Mesodermal cell (in vitro differentiated cells): ENCODE data around the gene PBX1.

Source experiments
- H3K27ac ChIP-seq: 2 replicates; pipeline ENCODE4 v1.7.0; 2013; ENCODE audit warnings: mild to moderate bottlenecking, low read depth, low read length, moderate library complexity; ENCODE audit not compliant: severe bottlenecking
- H3K36me3 ChIP-seq: 2 replicates; pipeline ENCODE4 v1.7.1; 2013; ENCODE audit warnings: mild to moderate bottlenecking, low read length, moderate library complexity; ENCODE audit not compliant: control insufficient read depth, insufficient read depth
- H3K4me1 ChIP-seq: one replicate; pipeline ENCODE4 v1.7.1; 2013; ENCODE audit warnings: mild to moderate bottlenecking, low read length; ENCODE audit not compliant: insufficient read depth, control insufficient read depth, poor library complexity, severe bottlenecking
- H3K4me3 ChIP-seq: 2 replicates; pipeline ENCODE4 v1.7.0; 2013; ENCODE audit warnings: low read length, control low read depth, mild to moderate bottlenecking; ENCODE audit not compliant: insufficient read depth, poor library complexity, severe bottlenecking; ENCODE audit errors: extremely low read depth
- H3K9me3 ChIP-seq: 2 replicates; pipeline ENCODE4 v1.7.1; 2013; ENCODE audit warnings: mild to moderate bottlenecking, low read length, moderate library complexity; ENCODE audit not compliant: control insufficient read depth
- WGBS, 2 experiments: methylation state at CpG; one replicate each; pipeline ENCODE4 v1.1.5; 2013; ENCODE audit warnings: missing lambda C conversion rate in 2 of 2; ENCODE audit not compliant: insufficient coverage in 2 of 2; 5-methylcytosine and 5-hydroxymethylcytosine counted together

Gene PBX1

DNA sequence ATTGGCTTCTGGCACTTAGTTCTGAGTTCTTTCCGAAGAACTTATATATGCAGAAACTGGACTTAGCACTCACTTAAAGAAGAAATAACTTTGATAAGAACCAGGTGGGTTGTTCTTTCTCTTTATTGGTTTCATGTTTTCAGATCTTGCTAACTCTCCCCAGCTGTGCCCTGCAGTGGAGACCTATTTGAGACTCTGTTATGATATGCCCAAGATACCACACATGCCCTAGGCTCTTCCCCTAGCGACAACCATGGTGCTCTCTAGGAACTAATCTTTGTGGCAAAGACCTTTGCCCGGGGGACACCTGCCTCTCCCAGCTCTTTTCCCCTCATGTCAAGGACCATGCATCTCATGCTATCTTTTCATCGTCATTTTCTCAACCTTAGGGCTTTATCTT lies 128.8 kb downstream of the PBX1 start:
- WGBS, 2 experiments, result 84 to 91% methylated on average over 2 to 3 of the region's 4 CpGs
- H3K4me3 ChIP-seq, result no peak overlapping the region
- H3K4me1 ChIP-seq, result peaks cover 12% of the 10 kb centered on the region
- H3K36me3 ChIP-seq, result no peaks in the 10 kb centered on the region
- no peaks in the 10 kb centered on the region for H3K9me3 ChIP-seq
- no peak overlapping the region for H3K27ac ChIP-seq

DNA sequence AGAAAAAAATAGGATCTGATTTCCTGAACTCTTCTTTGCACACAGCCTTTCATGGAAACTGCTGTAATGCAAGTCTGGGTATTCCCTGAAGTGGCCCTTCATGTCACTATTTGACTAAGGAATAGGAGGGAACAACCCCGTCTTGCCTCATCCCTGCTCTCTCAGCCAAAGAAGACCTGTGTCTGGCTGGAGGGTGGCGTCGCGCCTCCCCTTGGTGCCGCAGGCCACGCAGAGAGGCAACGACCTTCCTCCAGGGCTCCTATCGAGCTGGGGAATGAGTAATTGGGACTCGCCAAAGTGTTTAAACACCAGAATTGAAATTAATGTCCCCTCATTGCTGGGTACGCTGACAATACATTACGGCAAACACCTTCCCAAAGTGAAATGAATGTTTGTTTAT lies 129.8 kb downstream of the PBX1 start:
- H3K36me3 ChIP-seq, result no peaks in the 10 kb centered on the region
- H3K4me3 ChIP-seq, result no peak overlapping the region
- H3K9me3 ChIP-seq, result no peaks in the 10 kb centered on the region
- no peak overlapping the region for H3K27ac ChIP-seq
- WGBS, 2 experiments, result 84 to 90% methylated on average over 5 to 9 of the region's 11 CpGs
- H3K4me1 ChIP-seq, result peaks cover 12% of the 10 kb centered on the region

DNA sequence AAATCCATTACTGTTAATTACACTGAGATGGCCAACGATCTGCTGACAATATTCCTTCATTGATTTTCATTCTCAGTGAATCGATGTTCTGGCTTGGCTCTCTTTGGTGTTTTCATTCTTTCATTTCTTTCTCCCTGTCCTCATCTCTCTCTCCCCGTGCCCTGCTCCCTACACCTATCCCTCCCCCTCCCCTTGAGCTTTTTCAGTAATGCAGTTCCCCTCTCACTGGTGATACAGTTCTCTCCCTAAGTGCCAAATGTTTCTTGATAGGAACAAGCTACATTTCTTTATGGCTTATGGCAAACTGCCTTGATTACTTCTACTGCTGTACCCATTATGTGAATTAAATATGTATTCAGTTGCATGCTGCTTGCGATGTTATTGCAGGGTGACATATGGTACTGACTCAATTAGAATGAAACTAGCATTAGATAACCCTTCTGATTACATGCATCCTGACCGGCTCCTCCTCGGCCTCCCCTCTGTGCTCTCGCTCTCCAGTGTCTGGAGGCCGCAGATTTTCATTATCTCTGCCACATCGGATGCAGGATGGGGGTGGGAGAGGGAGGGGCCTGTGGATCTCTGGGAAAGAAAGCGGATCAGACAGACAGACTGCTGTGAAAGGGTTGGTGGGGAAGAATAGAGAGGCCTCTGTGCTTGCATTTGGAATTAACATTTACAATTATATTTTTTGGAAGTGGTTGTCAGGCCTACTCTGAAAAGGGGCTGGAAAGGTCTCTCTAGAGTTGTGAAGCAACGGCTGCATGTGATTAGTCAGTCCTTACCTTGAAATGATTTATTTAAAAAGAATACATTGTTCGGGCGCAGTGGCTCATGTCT lies 130.9 kb downstream of the PBX1 start:
- H3K4me3 ChIP-seq, result no peak overlapping the region
- 63 to 67% methylated on average over 6 to 8 of the region's 13 CpGs for WGBS, 2 experiments
- peaks cover 4% of the 10 kb centered on the region for H3K36me3 ChIP-seq
- peaks cover 12% of the 10 kb centered on the region for H3K4me1 ChIP-seq
- peak overlapping the region; percentile 50 for H3K27ac ChIP-seq
- H3K9me3 ChIP-seq, result no peaks in the 10 kb centered on the region

DNA sequence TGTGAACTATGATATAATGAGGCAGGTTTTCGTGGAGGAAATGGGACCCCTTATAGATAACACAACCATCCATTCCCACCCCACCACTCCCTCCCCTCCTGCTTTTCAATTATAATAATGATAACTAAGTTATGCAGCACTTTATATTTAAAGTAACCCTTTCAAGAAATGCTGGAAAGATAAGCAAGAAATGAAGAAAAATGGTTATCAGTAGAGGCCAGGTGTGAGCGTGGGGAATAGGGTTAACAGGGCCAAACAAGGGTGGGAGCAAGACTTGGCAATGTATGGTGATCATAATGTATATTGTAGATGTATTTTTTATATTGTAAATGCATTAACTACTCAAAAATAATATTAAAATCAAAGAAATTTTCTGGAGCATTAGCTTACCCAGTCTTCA lies 133.4 kb downstream of the PBX1 start:
- Histone ChIP-seq H3K4me3 (no peak overlapping the region), H3K36me3 (peaks cover 4% of the 10 kb centered on the region), H3K9me3 (no peaks in the 10 kb centered on the region), H3K27ac (no peak overlapping the region), H3K4me1 (peaks cover 5% of the 10 kb centered on the region)
- 75% methylated on average over 1 of the region's 2 CpGs; no CpG with 5 or more reads in 1 of the 2 experiments for WGBS, 2 experiments

DNA sequence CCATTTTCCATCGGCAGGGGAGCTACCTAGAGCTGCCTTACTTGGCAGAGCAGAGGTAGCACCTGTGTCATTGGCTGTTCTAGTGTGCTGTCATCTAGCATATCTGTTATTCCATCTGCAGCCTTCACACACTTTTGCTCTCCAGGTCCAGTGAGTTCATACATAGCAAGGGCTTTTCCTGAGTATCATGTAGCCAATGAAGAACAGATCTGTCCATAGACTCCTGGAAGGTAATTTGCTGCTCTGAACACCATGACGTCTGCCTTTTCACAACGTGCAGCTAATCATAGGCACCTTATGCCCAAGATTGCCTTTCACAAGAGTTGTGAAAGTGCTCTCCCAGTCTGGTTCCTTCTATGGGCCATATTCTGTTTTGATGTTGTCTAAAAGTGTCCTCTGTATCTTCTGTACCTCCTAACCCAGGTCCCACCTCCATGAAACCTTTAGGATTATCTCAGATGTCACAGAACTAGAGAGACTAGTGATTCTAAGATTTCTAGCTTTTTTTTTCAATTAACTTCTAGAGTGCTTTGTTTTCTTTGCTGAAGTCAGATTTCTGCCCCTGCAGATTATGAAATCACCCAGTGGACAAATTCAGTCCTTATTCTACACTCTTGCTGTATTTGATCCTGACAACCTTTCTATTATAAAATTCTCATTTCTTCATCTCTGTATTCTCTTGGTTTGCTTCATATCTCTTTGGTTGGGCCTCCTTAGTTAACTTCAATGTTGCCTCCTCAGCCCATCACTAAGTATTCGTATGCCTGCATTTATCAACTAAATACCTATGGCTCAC lies 134.8 kb downstream of the PBX1 start:
- H3K4me3 ChIP-seq, result no peak overlapping the region
- H3K4me1 ChIP-seq, result peaks cover 5% of the 10 kb centered on the region
- WGBS, 2 experiments, result 90 to 100% methylated on average over 3 of the region's 4 CpGs
- H3K27ac ChIP-seq, result no peak overlapping the region
- H3K9me3 ChIP-seq, result no peaks in the 10 kb centered on the region
- H3K36me3 ChIP-seq, result peaks cover 4% of the 10 kb centered on the region

DNA sequence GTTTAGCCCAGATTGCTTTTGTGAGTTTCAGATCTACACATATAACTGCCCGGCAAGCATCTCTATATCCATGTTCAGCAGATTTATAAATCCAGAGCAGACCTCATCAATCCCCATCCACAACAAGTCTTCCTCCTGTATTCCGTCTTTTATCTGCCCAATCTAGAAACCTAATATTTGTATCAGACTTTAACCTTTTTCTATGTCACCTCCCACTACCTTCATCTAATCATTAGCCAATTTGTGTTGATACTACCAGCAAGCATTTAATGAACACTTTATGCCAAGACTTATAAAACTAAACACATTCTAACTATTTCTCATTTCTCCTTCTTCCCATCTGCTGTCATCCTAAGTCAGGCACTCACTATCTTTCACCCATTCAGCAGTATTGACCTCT lies 135.5 kb downstream of the PBX1 start:
- 86 to 92% methylated on average over 2 of the region's 2 CpGs for WGBS, 2 experiments
- Histone ChIP-seq H3K9me3 (no peaks in the 10 kb centered on the region), H3K4me1 (peaks cover 5% of the 10 kb centered on the region), H3K4me3 (no peak overlapping the region), H3K36me3 (peaks cover 4% of the 10 kb centered on the region), H3K27ac (no peak overlapping the region)

DNA sequence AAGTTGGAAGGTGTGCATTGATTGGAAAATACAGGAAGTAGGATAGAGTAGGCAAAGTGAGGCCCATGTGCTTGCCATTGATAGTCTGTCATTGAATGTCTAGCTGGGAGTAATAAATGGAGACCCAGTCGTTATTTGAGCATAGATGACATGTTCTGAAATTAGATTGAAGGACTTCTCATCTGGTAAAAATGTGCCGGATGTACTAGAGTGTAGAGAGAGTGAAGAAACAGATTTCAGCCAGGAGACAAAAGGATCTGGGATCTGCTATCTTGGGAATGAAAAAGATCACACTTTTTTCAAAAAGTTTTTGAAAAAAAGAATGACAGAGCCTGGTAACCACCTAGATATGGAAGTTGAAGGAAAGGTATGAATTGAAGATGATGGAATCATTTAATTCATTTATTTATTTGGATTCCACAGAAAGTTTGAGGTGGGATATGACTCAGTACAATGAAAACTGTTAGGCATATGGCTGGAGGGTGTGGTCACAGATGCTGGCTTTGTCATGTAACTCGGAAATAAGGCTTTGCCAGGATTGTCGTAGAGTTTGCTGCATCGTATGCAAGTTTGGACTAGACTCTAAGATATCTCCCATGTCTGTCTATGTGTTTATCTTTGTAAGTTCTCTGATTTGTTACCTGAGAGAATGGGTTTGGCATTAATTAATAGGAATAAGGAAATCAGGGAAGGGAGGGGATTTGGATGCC lies 137.1 kb downstream of the PBX1 start:
- Histone ChIP-seq H3K4me1 (no peaks in the 10 kb centered on the region), H3K27ac (no peak overlapping the region), H3K4me3 (no peak overlapping the region), H3K36me3 (peaks cover 4% of the 10 kb centered on the region), H3K9me3 (no peaks in the 10 kb centered on the region)
- 94 to 96% methylated on average over 5 of the region's 5 CpGs for WGBS, 2 experiments

DNA sequence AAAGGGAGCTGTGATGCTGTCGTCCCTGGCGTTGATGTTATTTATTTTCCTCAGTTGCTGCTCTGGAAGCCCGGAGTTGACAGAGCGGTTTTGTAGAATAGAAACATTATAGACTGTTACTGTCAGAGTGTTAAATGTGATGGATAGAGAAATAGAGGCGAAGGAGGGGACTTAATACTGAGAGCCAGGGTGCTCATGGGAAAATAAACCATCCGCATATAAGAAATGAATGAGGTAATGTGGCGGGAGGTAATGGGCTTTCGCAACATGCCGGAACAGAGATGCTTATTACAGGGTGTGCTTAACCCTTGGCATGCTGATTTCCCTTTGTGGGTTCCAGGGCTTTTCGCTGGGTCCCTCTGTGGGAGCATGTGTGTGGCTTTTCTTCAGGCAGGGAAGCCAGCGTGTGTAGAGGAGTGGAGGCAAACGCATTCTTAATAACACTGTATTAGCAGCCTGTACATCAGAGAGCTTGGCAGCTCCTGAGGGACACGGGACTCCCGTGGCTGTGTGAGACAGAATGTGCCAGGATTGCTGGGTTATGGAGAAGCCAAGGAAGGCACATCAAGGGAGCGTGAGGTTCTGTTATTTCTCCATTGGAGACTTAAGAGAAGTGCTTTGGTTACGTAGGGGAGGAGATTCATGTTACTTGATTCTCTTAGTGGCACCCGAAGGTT lies 141.0 kb downstream of the PBX1 start:
- WGBS, 2 experiments, result 91 to 96% methylated on average over 11 to 16 of the region's 17 CpGs
- no peaks in the 10 kb centered on the region for H3K9me3 ChIP-seq
- no peak overlapping the region for H3K27ac ChIP-seq
- H3K4me1 ChIP-seq, result peaks cover 7% of the 10 kb centered on the region
- H3K36me3 ChIP-seq, result no peaks in the 10 kb centered on the region
- H3K4me3 ChIP-seq, result no peak overlapping the region

DNA sequence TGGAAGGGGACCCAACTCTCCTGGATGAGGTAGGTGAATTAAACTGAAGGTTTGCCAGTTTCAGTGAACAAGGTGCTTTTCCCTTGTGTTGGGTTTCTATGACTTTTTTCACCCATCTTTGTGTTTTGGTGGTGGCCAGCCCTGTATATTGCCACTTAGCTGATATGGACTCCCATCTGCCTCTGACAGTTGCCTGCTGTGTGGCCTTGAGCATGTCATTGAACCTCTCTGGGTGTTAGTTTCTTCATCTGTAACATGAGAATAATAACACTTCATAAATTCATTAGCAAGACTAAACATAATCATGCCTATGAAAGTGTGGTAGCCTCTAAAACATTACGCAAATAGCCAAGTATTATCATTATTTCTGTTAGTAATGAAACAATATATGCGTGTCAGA lies 141.7 kb downstream of the PBX1 start:
- WGBS, 2 experiments, result no CpG with 5 or more reads among the region's 2 CpGs
- no peaks in the 10 kb centered on the region for H3K9me3 ChIP-seq
- no peak overlapping the region for H3K27ac ChIP-seq
- H3K4me1 ChIP-seq, result peaks cover 7% of the 10 kb centered on the region
- no peaks in the 10 kb centered on the region for H3K36me3 ChIP-seq
- H3K4me3 ChIP-seq, result no peak overlapping the region

DNA sequence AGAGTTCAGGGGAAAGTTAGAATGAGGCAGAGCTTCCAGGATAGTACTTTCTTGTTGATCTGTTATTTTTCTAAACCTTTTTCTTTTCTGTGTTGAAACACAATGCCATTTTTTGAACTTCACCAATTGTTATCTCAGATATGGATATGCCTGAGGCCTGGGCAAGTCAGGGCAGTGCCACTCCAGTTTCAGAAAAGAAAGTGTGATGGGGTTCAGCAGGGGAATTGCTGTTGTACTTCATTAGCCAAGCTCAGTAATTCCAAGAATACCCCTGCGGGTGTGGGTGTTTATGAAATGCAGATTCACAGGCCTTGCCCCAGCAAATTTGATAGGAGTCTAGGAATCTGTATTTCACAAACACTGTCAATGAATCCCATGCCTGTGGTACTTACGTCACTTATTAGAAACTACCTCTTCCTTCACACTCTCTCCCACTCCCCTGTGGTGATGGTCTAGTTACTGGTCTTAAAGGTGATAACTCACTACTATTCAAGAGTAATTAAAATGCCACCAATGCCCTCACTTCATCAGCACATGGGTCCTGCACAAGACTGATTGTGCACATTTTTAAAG lies 142.3 kb downstream of the PBX1 start:
- no peak overlapping the region for H3K27ac ChIP-seq
- H3K4me1 ChIP-seq, result peaks cover 7% of the 10 kb centered on the region
- H3K9me3 ChIP-seq, result no peaks in the 10 kb centered on the region
- WGBS, 2 experiments, result 90% methylated on average over 1 of the region's 2 CpGs; no CpG with 5 or more reads in 1 of the 2 experiments
- no peaks in the 10 kb centered on the region for H3K36me3 ChIP-seq
- no peak overlapping the region for H3K4me3 ChIP-seq
